Activated B cell treated with CpG ODN at 0.5 μM for 24 hours (primary cell): ENCODE data around the gene TRAF3. TPM values are rescaled to one million over a fixed set of nuclear protein-coding genes. Genes with fewer than 3 reads are reported as not detected.

Experiments
- ATAC-seq: fragments of 200-7000 bp; cut with Tn5 transposase; one replicate; pipeline ENCODE4 v1.10.0; 2021; ENCODE audit warnings: low read depth, mild to moderate bottlenecking, moderate library complexity
- CTCF ChIA-PET: fragments of 350-600 bp; sonication (Branson Sonifier 250); formaldehyde crosslinking; loops from one replicate; lab custom pipeline; 2021; ENCODE audit warnings: antibody characterized with exemption; lab: Charles Lee
- POLR2A ChIA-PET: fragments of 350-600 bp; sonication (Branson Sonifier 250); formaldehyde crosslinking; loops from one replicate; lab custom pipeline; 2021; ENCODE audit warnings: antibody characterized with exemption; lab: Charles Lee
- DNase-seq: peaks from one replicate; pipeline ENCODE4 v3.0.0; 2022
- H3K27ac Mint-ChIP-seq: one replicate; pipeline ENCODE4 v1.8.0; 2020; ENCODE audit warnings: mixed read lengths
- H3K27me3 Mint-ChIP-seq: one replicate; pipeline ENCODE4 v1.8.0; 2021; ENCODE audit warnings: mixed read lengths
- H3K36me3 Mint-ChIP-seq: one replicate; pipeline ENCODE4 v1.8.0; 2021; ENCODE audit warnings: low read depth, mixed read lengths
- H3K4me1 Mint-ChIP-seq: one replicate; pipeline ENCODE4 v1.8.0; 2021; ENCODE audit warnings: mixed read lengths
- H3K4me3 Mint-ChIP-seq: one replicate; pipeline ENCODE4 v1.8.0; 2020; ENCODE audit warnings: mild to moderate bottlenecking, mixed read lengths
- H3K9me3 Mint-ChIP-seq: one replicate; pipeline ENCODE4 v1.8.0; 2020; ENCODE audit warnings: mixed read lengths
- intact Hi-C: fragments of 100-400 bp; cut with micrococcal nuclease; formaldehyde crosslinking; loops from one replicate; pipeline ENCODE4 v1.15.1; 2024
- total RNA-seq: library from RNA; stranded (reverse); gene quantifications from 2 replicates; pipeline ENCODE4 v1.2.3, GENCODE V29; 2022
- TF ChIP-seq, protein P1 (sequence below): fragments of 200-600 bp; IDR thresholded peaks from one replicate; pipeline ENCODE4 v1.8.0; 2022; ENCODE audit warnings: antibody characterized with exemption, mild to moderate bottlenecking

Gene TRAF3
- total RNA-seq, 1 donor from 2014 or later: 120 TPM

DNA sequence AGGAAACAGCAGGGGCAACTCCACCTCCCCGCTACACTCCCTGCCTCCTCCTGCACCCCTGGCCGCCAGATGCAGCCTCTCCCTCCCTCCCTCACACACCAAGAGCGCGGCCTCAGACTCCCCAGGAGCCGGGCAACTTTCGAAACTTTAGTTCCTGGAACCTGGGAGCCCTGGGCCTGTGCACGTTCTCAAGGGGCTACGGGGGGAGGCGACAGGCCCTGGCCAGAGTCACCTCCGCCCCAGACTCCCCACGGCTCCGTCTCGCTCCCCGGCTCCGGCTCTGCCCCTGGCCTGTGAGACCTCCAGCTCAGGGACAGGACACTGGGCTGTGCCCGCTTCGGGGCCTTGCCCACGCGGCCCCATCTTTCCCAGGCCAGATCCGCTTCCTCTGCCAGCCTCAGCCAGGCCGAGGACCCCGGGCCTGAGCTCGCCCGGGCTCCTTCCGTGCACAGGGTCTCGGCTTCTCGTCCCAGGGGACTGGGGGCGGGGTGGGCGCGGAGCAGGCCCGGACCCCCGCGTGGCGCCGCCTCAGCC, 150.7 kb downstream of the TRAF3 start:
- Mint-ChIP-seq H3K4me1 (peaks cover 20% of the 10 kb centered on the region), H3K36me3 (peaks cover 4% of the 10 kb centered on the region), H3K27ac (no peak overlapping the region), H3K4me3 (peak overlapping the region; percentile 76), H3K9me3 (no peaks in the 10 kb centered on the region), H3K27me3 (peaks cover 6% of the 10 kb centered on the region)
- POLR2A ChIA-PET: interaction anchor here (0.6 to 1.4 kb wide), 2 partner anchors 11 to 110 kb away, joined by 4 to 5 read pairs; no protein-coding TSS in a partner anchor
- CTCF ChIA-PET: no interaction called here
- intact Hi-C loops: loop anchor here (1.0 kb wide), 2 partner anchors 21 to 27 kb away; no protein-coding TSS in a partner anchor
- ATAC-seq: peak; percentile 14
- TF ChIP-seq, protein P1, sequence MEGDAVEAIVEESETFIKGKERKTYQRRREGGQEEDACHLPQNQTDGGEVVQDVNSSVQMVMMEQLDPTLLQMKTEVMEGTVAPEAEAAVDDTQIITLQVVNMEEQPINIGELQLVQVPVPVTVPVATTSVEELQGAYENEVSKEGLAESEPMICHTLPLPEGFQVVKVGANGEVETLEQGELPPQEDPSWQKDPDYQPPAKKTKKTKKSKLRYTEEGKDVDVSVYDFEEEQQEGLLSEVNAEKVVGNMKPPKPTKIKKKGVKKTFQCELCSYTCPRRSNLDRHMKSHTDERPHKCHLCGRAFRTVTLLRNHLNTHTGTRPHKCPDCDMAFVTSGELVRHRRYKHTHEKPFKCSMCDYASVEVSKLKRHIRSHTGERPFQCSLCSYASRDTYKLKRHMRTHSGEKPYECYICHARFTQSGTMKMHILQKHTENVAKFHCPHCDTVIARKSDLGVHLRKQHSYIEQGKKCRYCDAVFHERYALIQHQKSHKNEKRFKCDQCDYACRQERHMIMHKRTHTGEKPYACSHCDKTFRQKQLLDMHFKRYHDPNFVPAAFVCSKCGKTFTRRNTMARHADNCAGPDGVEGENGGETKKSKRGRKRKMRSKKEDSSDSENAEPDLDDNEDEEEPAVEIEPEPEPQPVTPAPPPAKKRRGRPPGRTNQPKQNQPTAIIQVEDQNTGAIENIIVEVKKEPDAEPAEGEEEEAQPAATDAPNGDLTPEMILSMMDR: no peak
- no peak for DNase-seq

DNA sequence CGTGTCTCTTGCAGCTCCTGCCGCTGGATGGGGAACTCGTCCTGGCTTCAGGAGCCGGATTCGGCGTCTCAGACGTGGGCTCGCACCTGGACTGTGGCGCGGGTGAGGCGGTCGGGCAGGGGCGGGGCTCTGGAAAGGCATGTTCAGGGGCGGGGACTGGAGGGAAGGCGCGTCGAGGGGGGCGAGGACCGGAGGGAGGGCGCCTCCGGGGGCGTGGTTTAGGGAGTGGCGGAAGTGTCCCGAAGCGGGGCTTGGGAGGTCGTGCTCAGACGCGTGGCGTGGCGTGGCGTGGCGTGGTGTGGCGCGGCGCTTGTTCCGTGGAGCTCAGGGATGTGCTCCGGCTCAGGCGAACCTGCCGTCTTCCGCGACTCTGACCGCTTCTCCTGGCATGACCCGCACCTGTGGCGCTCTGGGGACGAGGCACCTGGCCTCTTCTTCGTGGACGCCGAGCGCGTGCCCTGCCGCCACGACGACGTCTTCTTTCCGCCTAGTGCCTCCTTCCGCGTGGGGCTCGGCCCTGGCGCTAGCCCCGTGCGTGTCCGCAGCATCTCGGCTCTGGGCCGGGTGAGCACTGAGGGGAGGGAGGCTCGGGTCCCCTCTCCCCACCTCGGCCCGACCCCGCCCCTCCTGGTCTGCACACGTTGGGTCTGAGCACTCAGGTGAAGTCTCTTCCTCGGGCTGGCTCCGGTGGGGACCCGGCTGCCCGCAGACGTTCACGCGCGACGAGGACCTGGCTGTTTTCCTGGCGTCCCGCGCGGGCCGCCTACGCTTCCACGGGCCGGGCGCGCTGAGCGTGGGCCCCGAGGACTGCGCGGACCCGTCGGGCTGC, 151.4 kb downstream of the TRAF3 start:
- H3K27me3 Mint-ChIP-seq: peaks cover 6% of the 10 kb centered on the region
- DNase-seq: peak; percentile 72
- H3K36me3 Mint-ChIP-seq: peaks cover 8% of the 10 kb centered on the region
- intact Hi-C loops: loop anchor here (1.0 kb wide), 2 partner anchors 21 to 27 kb away; no protein-coding TSS in a partner anchor
- peak; percentile 88 for ATAC-seq
- TF ChIP-seq, protein P1: no peak
- POLR2A ChIA-PET: interaction anchor here (0.6 to 1.4 kb wide), 2 partner anchors 11 to 110 kb away, joined by 4 to 5 read pairs; no protein-coding TSS in a partner anchor
- peak overlapping the region; percentile 76 for H3K4me3 Mint-ChIP-seq
- no peaks in the 10 kb centered on the region for H3K9me3 Mint-ChIP-seq
- peaks cover 17% of the 10 kb centered on the region for H3K4me1 Mint-ChIP-seq
- CTCF ChIA-PET: no interaction called here
- H3K27ac Mint-ChIP-seq: no peak overlapping the region

DNA sequence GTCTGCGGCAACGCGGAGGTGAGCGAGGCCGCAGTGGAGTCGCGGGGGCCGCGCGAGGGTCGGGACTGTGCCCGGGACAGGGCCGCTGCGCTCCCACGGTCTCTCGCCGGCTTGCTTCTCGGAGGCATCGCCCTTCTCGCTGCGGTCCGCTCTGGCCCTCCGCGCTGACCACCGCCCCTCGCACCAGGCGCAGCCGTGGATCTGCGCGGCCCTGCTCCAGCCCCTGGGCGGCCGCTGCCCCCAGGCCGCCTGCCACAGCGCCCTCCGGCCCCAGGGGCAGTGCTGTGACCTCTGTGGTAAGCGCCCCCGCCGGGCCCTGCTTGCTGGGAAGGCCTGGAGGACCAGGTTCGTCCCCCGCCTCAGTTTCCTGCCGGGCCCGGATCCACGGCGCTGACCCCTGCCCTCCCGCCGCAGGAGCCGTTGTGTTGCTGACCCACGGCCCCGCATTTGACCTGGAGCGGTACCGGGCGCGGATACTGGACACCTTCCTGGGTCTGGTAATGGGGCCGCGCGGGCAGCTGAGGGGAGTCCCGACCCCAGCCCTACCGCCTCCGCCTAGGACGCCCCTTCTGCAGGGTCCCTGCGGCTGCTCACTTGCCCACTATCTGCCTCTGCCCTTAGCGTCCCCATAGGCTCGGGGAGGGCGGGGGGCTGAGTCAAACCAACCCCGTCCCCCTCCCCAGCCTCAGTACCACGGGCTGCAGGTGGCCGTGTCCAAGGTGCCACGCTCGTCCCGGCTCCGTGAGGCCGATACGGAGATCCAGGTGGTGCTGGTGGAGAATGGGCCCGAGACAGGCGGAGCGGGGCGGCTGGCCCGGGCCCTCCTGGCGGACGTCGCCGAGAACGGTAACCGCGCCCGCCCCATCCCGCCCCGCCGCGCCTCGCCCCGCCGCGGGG, 152.2 kb downstream of the TRAF3 start:
- Mint-ChIP-seq H3K27me3 (peaks cover 3% of the 10 kb centered on the region), H3K36me3 (peaks cover 8% of the 10 kb centered on the region), H3K4me3 (no peak overlapping the region), H3K27ac (no peak overlapping the region), H3K9me3 (no peaks in the 10 kb centered on the region), H3K4me1 (peaks cover 14% of the 10 kb centered on the region)
- intact Hi-C loops: no loop called here
- ChIA-PET POLR2A (no interaction called here), CTCF (no interaction called here)
- TF ChIP-seq, protein P1: no peak
- no peak for DNase-seq
- no peak for ATAC-seq

DNA sequence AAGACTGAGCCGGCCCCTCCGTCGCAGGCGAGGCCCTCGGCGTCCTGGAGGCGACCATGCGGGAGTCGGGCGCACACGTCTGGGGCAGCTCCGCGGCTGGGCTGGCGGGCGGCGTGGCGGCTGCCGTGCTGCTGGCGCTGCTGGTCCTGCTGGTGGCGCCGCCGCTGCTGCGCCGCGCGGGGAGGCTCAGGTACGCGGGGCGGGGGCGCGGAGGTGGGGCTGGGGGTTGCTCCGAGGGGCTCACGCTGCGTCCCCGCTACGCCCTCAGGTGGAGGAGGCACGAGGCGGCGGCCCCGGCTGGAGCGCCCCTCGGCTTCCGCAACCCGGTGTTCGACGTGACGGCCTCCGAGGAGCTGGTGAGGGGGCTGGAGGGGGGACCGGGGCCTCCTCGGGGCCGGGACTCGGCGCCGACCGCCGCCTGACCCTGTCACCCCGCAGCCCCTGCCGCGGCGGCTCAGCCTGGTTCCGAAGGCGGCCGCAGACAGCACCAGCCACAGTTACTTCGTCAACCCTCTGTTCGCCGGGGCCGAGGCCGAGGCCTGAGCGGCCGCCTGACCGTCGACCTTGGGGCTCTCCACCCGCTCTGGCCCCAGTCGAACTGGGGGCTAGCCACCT, 153.0 kb downstream of the TRAF3 start:
- intact Hi-C loops: no loop called here
- no peak for DNase-seq
- Mint-ChIP-seq H3K9me3 (no peaks in the 10 kb centered on the region), H3K27ac (no peak overlapping the region), H3K4me3 (no peak overlapping the region), H3K36me3 (peaks cover 10% of the 10 kb centered on the region), H3K4me1 (peaks cover 17% of the 10 kb centered on the region), H3K27me3 (peaks cover 3% of the 10 kb centered on the region)
- ChIA-PET POLR2A (interaction anchor here (0.8 kb wide), 1 partner anchor 12 kb away, joined by 4 read pairs; no protein-coding TSS in a partner anchor), CTCF (no interaction called here)
- no peak for ATAC-seq
- TF ChIP-seq, protein P1: no peak
